ENCODE measurements around the gene LCT. TPM values are rescaled to one million over a fixed set of nuclear protein-coding genes. Genes with fewer than 3 reads are reported as not detected.
"Not testable (repeated sequence)": the region's sequence is repeated elsewhere in the genome, so short reads cannot be mapped to it uniquely, and the experiment has no call there.

The LCT gene
- total RNA-seq, 1 donor from 2014 or later = not detected

GRCh38 chr2:135831180-135831812, 5.7 kb downstream of the LCT start:
- no peak for ATAC-seq

DNA sequence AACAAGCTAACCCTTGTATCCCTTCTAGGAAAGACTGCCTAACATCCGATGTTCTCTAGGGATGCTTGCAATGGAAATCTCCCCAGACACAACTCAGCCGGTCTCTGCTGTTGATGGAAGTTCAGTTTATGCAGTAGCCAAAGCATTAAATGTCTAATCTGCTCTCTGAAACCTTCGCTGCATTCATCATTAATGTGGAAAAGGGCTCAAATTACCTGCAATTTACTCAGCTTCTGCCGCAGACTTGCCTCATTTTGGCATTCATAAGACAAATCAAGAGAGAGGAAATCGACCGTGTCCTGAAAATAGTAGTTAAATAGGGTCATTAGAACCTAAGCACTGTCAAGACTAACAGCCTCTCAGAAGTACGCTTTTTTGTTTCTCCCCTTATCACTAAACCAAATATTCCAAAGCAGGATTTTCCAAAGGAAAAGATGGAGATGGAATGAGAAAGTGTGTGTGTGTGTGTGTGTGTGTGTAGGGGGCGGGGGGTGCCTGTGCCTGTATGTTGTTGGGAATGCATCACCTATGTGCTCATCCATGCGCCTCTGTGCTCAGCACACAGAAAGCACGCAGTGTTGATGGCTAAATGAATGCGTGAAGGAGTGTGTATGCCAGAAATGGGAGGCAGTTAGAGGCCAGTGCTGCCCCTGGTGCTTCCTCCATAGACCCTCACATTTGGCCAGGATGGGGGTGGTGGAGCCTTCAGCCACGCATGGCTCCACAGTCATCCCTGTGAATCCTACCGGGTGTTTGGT, 7.4 kb downstream of the LCT start:
- ATAC-seq = no peak

DNA sequence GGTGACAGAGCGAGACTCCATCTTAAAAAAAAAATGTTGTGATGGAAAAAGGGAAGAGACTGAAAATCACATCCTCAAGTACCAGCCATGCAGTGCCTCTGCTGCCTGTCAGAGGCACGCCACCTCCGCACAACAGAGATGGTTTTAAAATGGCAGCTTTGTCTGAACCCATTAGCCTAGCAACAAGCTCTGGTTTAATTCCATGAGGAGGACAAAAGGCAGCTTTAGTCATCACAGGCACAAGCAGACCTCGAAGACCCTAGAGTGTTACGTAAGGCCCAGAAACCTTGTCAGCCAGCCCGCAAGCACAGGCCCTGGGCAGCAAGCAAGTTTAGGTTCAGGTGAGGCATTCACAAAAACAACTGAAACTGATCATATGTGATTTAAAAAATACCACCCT, 10.4 kb downstream of the LCT start:
- ATAC-seq = no peak

GRCh38 chr2:135825550-135826176, 11.3 kb downstream of the LCT start:
- ATAC-seq = no peak

GRCh38 chr2:135825131-135825530, 11.9 kb downstream of the LCT start:
- no peak for ATAC-seq

- no peak for ATAC-seq
Measured at GRCh38 chr2:135822855-135823254, 14.1 kb downstream of the LCT start.

DNA sequence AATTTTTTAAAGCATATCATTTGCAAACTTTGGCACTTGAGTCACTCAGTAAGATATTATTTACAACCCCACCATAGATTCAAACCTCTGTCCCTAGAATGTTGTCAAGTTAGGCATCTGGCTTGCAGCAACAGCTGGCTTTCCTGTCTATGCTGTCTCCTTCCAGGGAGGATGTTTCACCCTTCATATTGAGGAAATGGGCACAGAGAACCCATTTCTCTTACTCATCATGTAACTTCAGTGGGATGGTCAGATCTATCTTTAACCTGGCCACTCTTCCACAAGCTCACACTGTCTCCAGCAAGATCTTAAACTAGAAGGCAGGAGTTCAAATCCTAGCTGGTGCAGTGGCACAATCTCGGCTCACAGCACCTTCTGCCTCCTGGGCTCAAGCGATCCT, 15.8 kb downstream of the LCT start:
- no peak for ATAC-seq

GRCh38 chr2:135820003-135820618, 16.9 kb downstream of the LCT start:
- ATAC-seq = no peak

DNA sequence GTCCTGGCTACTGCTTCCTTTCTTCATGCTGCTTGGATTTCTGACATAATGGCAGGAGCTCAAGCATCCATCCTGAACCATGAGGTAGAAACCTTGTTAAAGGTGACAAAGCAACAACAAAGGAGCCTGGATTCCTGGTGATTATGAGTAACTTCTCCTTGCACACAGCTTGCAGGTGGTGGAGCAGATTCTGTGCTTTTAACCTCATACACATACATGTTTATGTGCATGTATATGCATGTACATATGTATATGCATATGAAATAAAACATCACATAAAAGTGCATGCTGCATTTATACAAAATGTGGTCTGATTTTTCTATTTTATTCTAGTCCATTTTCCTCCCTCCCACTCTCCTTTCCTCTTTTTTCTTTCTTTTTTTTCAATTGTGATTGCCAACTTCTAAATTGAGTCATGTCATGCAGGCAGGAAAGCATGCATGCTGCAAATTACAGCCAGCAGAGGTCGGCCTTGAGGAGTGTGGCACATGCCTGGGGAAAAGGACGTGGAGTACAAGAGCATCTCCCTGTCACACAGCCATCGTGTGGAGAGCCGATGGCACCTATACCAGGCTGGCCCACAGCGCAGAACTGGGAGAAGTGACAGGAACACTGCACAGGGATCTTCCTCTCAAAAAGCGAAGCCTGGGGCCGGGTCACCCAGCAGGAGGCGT, 17.9 kb downstream of the LCT start:
- peak; percentile 39 for ATAC-seq

GRCh38 chr2:135817951-135818350, 19.0 kb downstream of the LCT start:
- ATAC-seq = no peak

DNA sequence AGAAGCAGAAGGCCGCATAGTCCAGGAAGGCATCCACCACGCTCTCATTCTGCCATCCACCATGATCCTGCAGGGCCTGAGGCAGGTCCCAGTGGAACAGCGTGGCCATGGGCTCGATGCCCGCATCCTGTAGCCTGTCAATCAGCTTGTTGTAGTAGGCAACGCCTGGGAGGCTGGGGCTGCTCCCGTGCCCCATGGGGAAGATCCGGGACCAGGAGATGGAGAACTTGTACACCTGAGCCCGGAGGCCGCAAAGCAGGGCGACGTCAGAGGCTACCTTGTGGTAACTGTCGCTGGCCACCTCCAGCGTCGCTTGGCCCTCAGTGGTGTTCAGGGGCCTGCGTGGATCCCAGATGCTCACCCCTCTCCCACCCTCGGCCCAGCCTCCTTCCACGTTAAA, 19.5 kb downstream of the LCT start:
- ATAC-seq = no peak

DNA sequence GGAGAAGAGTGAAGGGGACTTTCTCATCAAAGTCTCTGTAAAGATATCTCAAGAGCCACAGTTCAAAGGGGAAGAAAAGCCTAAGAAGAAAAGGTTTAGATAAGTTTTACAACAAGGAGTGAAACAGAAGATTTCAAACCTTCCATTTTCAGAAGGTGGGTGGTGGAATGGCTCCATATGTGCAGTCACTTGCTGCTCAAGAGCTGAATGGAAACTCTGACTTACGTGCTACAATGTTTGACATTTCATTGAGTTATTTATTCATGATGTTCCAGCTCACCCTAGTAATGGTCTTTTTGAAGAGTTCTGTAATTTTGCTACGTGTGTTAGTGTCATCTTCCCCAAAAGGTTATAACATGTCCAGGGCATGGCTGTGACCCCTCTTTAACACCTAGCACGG, 21.7 kb downstream of the LCT start:
- no peak for ATAC-seq

DNA sequence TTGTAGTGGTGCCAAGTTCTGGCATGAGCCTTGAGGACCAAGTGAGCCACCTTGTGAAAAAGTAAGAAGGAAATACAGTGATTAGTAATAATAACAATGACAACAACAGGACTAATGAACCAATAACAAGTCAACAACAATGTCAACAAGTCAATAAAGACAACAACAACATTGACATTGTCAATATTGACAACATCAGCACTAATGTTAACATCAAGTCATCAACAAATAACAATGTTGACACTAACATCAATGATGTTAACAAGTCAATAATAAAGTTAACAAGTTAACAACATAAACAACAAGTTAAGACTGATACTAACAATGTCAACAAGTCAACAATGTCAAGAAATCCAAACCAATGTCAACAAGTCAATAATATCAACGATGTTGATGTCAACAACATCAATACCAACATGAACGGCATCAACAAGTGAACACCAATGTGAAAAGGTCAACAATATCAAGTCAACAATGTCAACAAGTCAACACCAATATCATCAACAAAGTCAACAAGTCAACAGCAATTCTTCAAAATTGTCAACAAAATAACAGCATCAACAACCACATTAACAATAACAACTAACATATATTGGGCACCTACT, 24.0 kb downstream of the LCT start:
- no peak for ATAC-seq

GRCh38 chr2:135807874-135808273, 29.1 kb downstream of the LCT start:
- not testable (repeated sequence) for ATAC-seq

GRCh38 chr2:135803278-135803677, 33.7 kb downstream of the LCT start:
- ATAC-seq = no peak

DNA sequence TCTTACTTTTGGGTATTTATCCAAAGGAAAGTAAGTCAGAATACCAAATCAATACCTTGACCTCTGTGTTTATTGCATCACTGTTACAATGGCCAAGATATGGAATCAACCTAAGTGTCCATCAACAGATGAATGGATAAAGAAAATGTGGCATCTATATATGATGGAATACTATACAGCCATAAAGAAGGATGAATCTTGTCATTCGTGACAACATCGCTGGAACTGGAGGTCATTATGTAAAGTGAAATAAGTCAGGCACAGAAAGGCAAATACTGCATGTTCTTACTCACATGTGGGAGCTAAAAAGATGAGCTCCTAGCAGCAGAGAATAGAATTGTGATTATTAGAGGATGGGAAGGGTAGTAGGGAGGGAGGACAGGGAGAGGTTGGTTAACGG, 34.6 kb downstream of the LCT start:
- no peak for ATAC-seq

DNA sequence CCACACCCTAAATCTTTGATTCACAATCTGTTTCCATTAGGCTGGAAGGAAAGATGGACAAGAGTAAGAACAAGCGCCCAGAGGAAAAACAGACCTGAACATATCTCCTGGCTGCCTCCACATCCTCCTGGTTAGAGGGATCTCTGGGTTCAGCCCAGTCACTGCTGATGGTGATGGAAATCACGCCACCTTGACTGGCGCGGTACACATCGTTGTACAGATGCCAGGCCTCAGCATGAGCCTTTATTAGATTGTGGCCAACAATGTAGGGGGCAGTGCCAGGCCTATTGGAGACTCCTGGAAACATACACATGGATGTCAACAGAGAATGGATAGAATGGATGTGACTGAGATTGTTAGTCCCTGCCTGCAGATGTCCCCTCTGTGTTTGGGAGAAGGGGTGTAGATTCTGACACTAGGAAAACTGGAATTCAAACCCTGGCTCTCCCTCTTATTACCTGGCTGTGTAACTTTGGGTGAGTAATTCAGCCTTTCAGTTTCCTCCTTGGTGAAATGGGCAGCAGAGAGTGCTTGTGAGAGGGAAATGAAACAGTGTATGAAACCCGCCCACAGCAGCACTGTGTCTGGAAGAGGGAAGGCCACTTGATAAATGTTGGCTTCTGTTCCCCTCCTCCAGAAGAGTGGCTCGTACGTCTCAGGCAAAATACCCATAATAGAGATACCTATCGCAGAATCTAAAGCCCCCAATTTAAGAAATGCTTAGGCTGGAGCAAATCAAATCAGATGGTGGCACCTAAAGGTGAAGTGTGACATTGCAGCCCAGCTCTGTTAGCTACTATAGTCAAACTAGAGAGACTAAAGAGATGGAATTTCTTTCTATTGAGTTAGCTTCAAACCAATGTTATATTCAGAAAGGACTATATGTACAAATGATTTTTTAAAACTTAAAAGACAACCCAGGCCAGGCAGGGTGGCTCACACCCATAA, 36.2 kb downstream of the LCT start:
- no peak for ATAC-seq

- no peak for ATAC-seq
Measured at GRCh38 chr2:135799738-135800137, 37.2 kb downstream of the LCT start.

DNA sequence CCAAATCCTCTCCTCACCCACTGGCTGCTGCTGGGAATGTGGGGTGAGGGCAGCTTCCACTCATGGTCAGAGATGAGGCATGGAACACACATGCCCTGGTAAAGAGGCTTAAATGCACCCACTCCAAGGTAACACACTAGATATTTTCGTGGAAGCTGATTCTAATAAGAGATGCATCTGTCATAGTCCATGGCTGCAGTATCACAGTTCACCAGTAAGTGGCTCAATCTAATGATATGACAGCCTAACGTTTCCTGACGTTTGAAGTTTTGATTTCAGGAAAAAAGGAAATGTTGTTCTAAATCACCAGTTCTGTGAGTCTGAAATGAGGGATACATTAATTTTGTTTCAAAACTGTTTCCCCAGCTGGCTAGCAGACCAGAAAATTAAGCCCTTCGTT, 38.2 kb downstream of the LCT start:
- ATAC-seq = no peak

GRCh38 chr2:135798275-135798705, 38.7 kb downstream of the LCT start:
- ATAC-seq = no peak

All from esophagus mucosa (tissue), 1 donor.